Measurements from ENCODE around the gene DLGAP4.
A peak's percentile ranks its signal among the peaks of the same experiment; 100 is the strongest.

The DLGAP4 gene

GRCh38 chr20:36573103-36573797, 267.1 kb downstream of the DLGAP4 start, which contains the start of gene TGIF2:
TGIF2 (plus strand) TSS chr20:36573597; CDS start chr20:36578775, 5,178 bp downstream.
- DNase-seq = peak; percentile 95

DNA sequence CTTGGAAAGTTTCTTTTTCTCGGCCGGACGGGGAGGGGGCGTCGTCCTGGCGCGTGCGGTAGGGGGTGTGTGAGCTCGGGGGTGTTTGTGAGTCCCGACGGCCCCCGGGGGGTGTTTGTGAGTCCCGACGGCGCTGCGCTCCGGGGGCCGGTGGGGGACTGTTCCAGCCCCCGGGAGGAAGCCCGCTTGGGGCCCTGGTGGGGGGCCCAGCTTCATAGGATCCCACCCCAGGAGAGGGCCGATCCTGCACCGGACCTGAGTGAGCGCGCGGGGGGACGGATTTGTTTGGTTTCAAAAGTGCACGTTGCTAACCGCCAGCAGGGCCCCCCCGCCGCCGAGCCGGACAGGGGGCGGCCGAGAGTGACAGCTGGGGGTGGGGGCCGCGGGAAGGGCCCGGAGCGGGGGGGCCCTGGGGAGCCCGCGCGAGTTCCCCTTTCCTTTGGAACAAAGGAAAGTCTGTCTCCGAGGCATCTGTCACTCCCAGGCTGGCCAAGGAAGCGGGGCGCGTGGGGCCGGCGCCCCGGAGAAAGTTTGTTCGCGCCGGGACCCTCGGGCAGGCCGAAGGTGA, 267.7 kb downstream of the DLGAP4 start:
- peak; percentile 67 for DNase-seq

DNA sequence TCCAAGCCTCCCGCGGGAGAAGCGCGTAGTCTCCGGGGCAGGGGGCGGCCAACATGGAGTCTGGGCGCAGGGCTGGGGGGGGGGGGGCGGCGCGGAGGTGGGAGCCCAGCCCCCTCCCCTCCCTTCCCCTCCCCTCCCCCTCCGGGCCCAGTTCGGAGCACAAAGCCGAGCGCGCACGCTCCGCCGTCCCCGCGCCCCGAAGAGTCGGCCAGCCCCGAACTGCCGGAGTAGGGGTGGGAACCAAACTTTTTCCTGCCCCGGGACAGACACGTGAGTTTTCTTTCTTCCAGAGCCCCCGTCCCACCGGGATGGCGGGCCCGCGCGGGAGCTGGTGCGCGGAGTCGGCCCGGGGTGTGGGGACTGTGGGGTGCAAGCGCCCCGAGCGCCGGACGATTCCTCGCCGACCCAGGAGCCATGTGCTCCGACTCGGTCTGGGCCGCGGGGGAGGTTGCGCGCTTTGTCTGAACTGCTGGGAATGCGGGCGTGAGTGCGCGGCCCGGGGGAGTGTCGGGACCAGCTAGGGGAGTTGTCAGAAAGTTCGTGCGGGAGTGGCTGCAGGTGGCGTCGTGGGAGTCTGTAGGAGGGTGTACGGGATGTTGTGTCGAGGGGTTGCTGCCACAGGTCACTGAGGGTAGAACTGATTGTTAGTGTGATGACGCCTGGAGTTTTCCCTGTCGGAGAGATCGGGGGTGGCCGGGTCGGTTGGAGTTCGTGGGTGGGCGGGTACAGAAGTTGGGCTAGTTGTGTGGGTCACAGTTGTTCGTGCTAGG, 268.4 kb downstream of the DLGAP4 start:
- DNase-seq = peak; percentile 67

DNA sequence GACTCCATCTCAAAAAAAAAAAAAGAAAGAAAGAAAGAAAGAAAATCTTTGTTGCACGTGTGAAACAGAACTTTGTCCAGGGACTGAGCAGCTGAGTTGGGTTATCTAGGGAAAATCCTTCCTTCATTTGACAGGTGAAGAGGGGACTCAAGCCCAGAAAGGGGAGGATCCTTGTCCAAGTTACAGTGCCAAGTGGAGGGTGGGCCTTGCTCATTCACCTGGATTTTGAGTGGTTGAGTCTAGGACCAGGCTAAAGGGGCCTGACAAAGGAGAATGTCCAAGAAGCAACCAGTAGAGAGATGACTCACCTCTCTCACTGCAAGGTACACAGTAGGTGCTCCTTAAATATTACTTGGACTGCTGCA, 269.9 kb downstream of the DLGAP4 start:
- no peak for DNase-seq
